ENCODE results near the gene STX16.
A peak's percentile ranks its signal among the peaks of the same experiment; 100 is the strongest.

Gene STX16

GRCh38 chr20:58651559-58651945 lies 469 bp downstream of the STX16 start:
- H3K27ac ChIP-seq (ENCODE audit: low read length): peak overlapping the region; percentile 96
- no peaks in the 10 kb centered on the region for H3K27me3 ChIP-seq (ENCODE audit: low read depth, low read length)
- H3K4me3 ChIP-seq (ENCODE audit: low read depth in 1 of 2, low read length in 2 of 2): peak overlapping the region; percentile 93 to 95
- no peaks in the 10 kb centered on the region for H3K9me3 ChIP-seq (ENCODE audit: control insufficient read depth in 1 of 2, low read length in 2 of 2)
- H3K4me1 ChIP-seq (ENCODE audit: control insufficient read depth in 1 of 2, insufficient read depth in 2 of 2, low read length in 2 of 2): peaks cover 3 to 44% of the 10 kb centered on the region in 2 donors
- no peaks in the 10 kb centered on the region for H3K36me3 ChIP-seq (ENCODE audit: control insufficient read depth in 1 of 2, insufficient read depth in 2 of 2, low read length in 2 of 2)

DNA sequence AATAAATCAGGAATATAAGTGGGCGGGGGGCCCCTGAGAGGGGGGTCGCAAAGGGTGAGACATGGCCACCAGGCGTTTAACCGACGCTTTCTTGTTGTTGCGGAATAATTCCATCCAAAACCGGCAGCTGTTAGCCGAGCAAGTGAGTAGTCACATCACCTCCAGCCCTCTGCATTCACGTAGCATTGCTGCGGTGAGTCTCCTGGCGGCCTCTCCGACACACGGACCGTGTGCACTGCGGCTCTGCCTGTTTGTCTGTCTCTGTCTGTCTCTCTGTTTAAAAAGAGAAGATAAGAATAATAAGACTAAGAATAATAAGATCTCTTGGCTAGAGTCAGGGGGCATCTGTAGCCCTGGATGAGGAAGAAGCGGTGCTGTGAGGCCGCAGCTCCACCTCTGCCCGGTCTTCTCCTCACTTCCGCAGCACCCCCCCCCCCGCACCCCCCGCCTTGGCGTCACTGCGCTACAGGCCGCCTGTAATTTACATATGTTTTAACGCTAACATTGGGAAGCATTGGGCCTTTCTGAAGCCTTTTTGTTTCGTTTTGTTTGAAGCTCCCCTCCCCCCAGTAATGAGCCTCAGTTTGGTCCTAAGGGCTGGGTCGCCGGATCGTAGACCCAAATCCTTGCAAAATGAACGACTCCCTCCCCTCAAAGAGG lies 993 bp downstream of the STX16 start:
- Histone ChIP-seq H3K36me3 (ENCODE audit: control insufficient read depth in 1 of 2, insufficient read depth in 2 of 2, low read length in 2 of 2) (no peaks in the 10 kb centered on the region), H3K27ac (ENCODE audit: low read length) (peak overlapping the region; percentile 96), H3K9me3 (ENCODE audit: control insufficient read depth in 1 of 2, low read length in 2 of 2) (no peaks in the 10 kb centered on the region), H3K27me3 (ENCODE audit: low read depth, low read length) (no peaks in the 10 kb centered on the region), H3K4me1 (ENCODE audit: control insufficient read depth in 1 of 2, insufficient read depth in 2 of 2, low read length in 2 of 2) (peaks cover 3 to 49% of the 10 kb centered on the region in 2 donors), H3K4me3 (ENCODE audit: low read depth in 1 of 2, low read length in 2 of 2) (peak overlapping the region; percentile 93 to 95)

- no peaks in the 10 kb centered on the region for H3K27me3 ChIP-seq (ENCODE audit: low read depth, low read length)
- H3K9me3 ChIP-seq (ENCODE audit: control insufficient read depth in 1 of 2, low read length in 2 of 2): no peaks in the 10 kb centered on the region
- peak overlapping the region; percentile 96 for H3K27ac ChIP-seq (ENCODE audit: low read length)
- peak overlapping the region; percentile 93 to 95 for H3K4me3 ChIP-seq (ENCODE audit: low read depth in 1 of 2, low read length in 2 of 2)
- H3K4me1 ChIP-seq (ENCODE audit: control insufficient read depth in 1 of 2, insufficient read depth in 2 of 2, low read length in 2 of 2): peaks cover under 1 to 53% of the 10 kb centered on the region in 2 donors
- H3K36me3 ChIP-seq (ENCODE audit: control insufficient read depth in 1 of 2, insufficient read depth in 2 of 2, low read length in 2 of 2): no peaks in the 10 kb centered on the region
These were observed 1.7 kb downstream of the STX16 start for GRCh38 chr20:58652606-58653294.

DNA sequence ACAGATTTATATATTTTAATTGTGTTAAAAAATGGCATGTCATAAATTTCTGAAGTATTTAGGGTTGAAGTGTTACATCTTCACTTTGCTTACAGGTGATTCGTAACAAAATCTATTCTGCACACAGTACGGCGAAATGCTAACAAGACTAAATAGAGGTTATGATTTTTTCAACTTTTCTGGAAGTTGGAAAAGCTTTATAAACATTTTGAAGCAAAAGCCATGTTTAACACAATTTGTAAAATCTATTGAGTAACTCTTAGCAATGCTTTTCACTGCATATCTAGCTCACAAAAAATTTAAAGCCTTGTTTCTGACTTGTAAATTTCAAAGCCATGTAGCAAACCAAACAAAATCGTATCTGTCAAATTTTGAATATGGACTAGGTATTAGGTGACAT lies 3.3 kb downstream of the STX16 start:
- H3K4me1 ChIP-seq (ENCODE audit: control insufficient read depth in 1 of 2, insufficient read depth in 2 of 2, low read length in 2 of 2): peaks cover 0 to 57% of the 10 kb centered on the region in 2 donors
- H3K36me3 ChIP-seq (ENCODE audit: control insufficient read depth in 1 of 2, insufficient read depth in 2 of 2, low read length in 2 of 2): no peaks in the 10 kb centered on the region
- no peaks in the 10 kb centered on the region for H3K27me3 ChIP-seq (ENCODE audit: low read depth, low read length)
- no peak overlapping the region for H3K27ac ChIP-seq (ENCODE audit: low read length)
- no peak overlapping the region for H3K4me3 ChIP-seq (ENCODE audit: low read depth in 1 of 2, low read length in 2 of 2)
- no peaks in the 10 kb centered on the region for H3K9me3 ChIP-seq (ENCODE audit: control insufficient read depth in 1 of 2, low read length in 2 of 2)

GRCh38 chr20:58655328-58656107 lies 4.4 kb downstream of the STX16 start:
- Histone ChIP-seq H3K36me3 (ENCODE audit: control insufficient read depth in 1 of 2, insufficient read depth in 2 of 2, low read length in 2 of 2) (no peaks in the 10 kb centered on the region), H3K27ac (ENCODE audit: low read length) (no peak overlapping the region), H3K4me3 (ENCODE audit: low read depth in 1 of 2, low read length in 2 of 2) (no peak overlapping the region), H3K4me1 (ENCODE audit: control insufficient read depth in 1 of 2, insufficient read depth in 2 of 2, low read length in 2 of 2) (peaks cover 0 to 51% of the 10 kb centered on the region in 2 donors), H3K27me3 (ENCODE audit: low read depth, low read length) (no peaks in the 10 kb centered on the region), H3K9me3 (ENCODE audit: control insufficient read depth in 1 of 2, low read length in 2 of 2) (no peaks in the 10 kb centered on the region)

DNA sequence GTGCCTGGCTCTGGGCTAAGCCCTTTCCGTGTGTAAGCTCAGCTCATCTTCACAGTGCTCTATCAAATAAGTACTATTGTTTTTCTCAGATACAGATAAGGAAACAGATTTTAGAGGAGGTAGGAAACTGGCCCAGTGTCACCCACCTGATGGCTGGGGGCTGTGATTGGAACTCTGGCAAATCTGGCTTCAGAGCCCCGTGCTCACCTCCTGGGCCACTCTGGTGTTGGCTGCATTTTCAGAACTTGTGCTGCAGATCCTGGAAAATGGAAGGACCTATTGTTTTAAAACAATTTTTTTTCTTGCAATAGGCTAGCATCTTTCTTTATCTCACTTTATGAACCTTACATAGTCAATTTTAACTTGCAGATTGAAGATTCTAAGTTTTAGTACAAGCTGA lies 5.7 kb downstream of the STX16 start:
- peaks cover 0 to 9% of the 10 kb centered on the region in 2 donors for H3K36me3 ChIP-seq (ENCODE audit: control insufficient read depth in 1 of 2, insufficient read depth in 2 of 2, low read length in 2 of 2)
- no peaks in the 10 kb centered on the region for H3K27me3 ChIP-seq (ENCODE audit: low read depth, low read length)
- H3K27ac ChIP-seq (ENCODE audit: low read length): peak overlapping the region; percentile 1
- H3K4me1 ChIP-seq (ENCODE audit: control insufficient read depth in 1 of 2, insufficient read depth in 2 of 2, low read length in 2 of 2): peaks cover 0 to 56% of the 10 kb centered on the region in 2 donors
- no peaks in the 10 kb centered on the region for H3K9me3 ChIP-seq (ENCODE audit: control insufficient read depth in 1 of 2, low read length in 2 of 2)
- no peak overlapping the region for H3K4me3 ChIP-seq (ENCODE audit: low read depth in 1 of 2, low read length in 2 of 2)

DNA sequence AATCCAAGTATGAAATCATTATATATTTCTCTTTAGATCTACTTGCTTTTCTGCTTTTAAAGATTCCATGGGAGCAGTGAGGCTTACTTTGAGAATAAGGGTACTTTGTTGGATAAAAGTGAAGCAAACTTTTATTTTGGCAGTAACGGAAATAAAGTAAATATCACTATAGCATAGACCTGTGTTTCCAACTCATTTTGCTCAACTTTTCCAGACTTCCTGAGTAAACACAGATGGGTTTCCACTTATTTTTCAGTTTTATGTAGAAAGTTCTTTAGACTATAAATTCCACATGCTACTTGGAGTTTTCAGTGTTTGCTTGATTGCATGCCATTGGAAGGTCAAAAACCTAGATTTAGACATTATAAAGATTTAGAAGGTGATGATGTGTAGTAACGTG lies 6.2 kb downstream of the STX16 start:
- H3K4me1 ChIP-seq (ENCODE audit: control insufficient read depth in 1 of 2, insufficient read depth in 2 of 2, low read length in 2 of 2): peaks cover 0 to 56% of the 10 kb centered on the region in 2 donors
- no peaks in the 10 kb centered on the region for H3K9me3 ChIP-seq (ENCODE audit: control insufficient read depth in 1 of 2, low read length in 2 of 2)
- H3K4me3 ChIP-seq (ENCODE audit: low read depth in 1 of 2, low read length in 2 of 2): no peak overlapping the region
- no peaks in the 10 kb centered on the region for H3K27me3 ChIP-seq (ENCODE audit: low read depth, low read length)
- peaks cover 0 to 9% of the 10 kb centered on the region in 2 donors for H3K36me3 ChIP-seq (ENCODE audit: control insufficient read depth in 1 of 2, insufficient read depth in 2 of 2, low read length in 2 of 2)
- peak overlapping the region; percentile 1 for H3K27ac ChIP-seq (ENCODE audit: low read length)

GRCh38 chr20:58657986-58658385 lies 6.9 kb downstream of the STX16 start:
- Histone ChIP-seq H3K27ac (ENCODE audit: low read length) (peak overlapping the region; percentile 1), H3K4me1 (ENCODE audit: control insufficient read depth in 1 of 2, insufficient read depth in 2 of 2, low read length in 2 of 2) (peaks cover 0 to 53% of the 10 kb centered on the region in 2 donors), H3K36me3 (ENCODE audit: control insufficient read depth in 1 of 2, insufficient read depth in 2 of 2, low read length in 2 of 2) (peaks cover 0 to 9% of the 10 kb centered on the region in 2 donors), H3K27me3 (ENCODE audit: low read depth, low read length) (no peaks in the 10 kb centered on the region), H3K9me3 (ENCODE audit: control insufficient read depth in 1 of 2, low read length in 2 of 2) (no peaks in the 10 kb centered on the region), H3K4me3 (ENCODE audit: low read depth in 1 of 2, low read length in 2 of 2) (no peak overlapping the region)

- no peaks in the 10 kb centered on the region for H3K9me3 ChIP-seq (ENCODE audit: control insufficient read depth in 1 of 2, low read length in 2 of 2)
- H3K4me3 ChIP-seq (ENCODE audit: low read depth in 1 of 2, low read length in 2 of 2): no peak overlapping the region
- peaks cover 0 to 48% of the 10 kb centered on the region in 2 donors for H3K4me1 ChIP-seq (ENCODE audit: control insufficient read depth in 1 of 2, insufficient read depth in 2 of 2, low read length in 2 of 2)
- no peak overlapping the region for H3K27ac ChIP-seq (ENCODE audit: low read length)
- peaks cover under 1 to 9% of the 10 kb centered on the region in 2 donors for H3K36me3 ChIP-seq (ENCODE audit: control insufficient read depth in 1 of 2, insufficient read depth in 2 of 2, low read length in 2 of 2)
- H3K27me3 ChIP-seq (ENCODE audit: low read depth, low read length): no peaks in the 10 kb centered on the region
These were observed 7.7 kb downstream of the STX16 start for GRCh38 chr20:58658760-58659159.

- no peak overlapping the region for H3K4me3 ChIP-seq (ENCODE audit: low read depth in 1 of 2, low read length in 2 of 2)
- peaks cover 7 to 10% of the 10 kb centered on the region in 2 donors for H3K36me3 ChIP-seq (ENCODE audit: control insufficient read depth in 1 of 2, insufficient read depth in 2 of 2, low read length in 2 of 2)
- H3K27me3 ChIP-seq (ENCODE audit: low read depth, low read length): no peaks in the 10 kb centered on the region
- H3K27ac ChIP-seq (ENCODE audit: low read length): peak overlapping the region; percentile 24
- H3K4me1 ChIP-seq (ENCODE audit: control insufficient read depth in 1 of 2, insufficient read depth in 2 of 2, low read length in 2 of 2): peaks cover 0 to 42% of the 10 kb centered on the region in 2 donors
- H3K9me3 ChIP-seq (ENCODE audit: control insufficient read depth in 1 of 2, low read length in 2 of 2): no peaks in the 10 kb centered on the region
These were observed 8.8 kb downstream of the STX16 start for GRCh38 chr20:58659841-58660240.

Data from muscle layer of duodenum (tissue), 2 donors.